KG1 (cell line): ENCODE data around the gene COL2A1.

Experiments used
- DNase-seq: peaks from one replicate; lab custom pipeline; 2025; lab: John Stamatoyannopoulos, UW

Gene COL2A1

DNA sequence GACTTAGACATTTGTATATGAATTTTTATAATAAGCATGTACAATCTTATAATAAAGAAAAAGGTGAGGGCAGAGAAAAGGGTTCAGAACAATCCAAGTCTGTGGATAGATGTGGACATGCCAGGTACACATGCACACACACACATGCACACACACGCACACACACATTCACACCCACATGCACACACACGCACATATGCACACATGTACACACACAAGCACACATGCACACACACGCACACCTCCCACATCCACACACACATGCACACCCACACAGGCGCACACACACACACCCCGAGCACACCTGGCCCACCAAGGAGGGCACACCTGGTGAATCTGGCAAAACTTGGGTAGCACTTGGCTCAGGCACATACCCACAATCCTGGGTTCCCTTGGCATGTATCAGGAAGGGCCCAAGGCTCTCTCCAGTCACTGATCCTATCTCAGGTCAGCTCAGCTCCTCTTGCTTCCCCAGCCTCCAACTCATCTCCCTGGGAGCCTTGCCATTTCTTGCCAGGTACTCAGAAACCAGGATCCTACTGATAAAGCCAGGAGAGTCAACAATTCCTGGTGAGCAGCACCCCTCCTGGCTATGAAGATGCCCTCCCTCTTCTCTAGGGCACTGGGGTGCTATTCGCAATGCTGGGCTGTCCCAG, 59.5 kb downstream of the COL2A1 start:
- no peak for DNase-seq

GRCh38 chr12:47943623-47944340, 60.5 kb downstream of the COL2A1 start:
- DNase-seq, result no peak

GRCh38 chr12:47942614-47943225, 61.6 kb downstream of the COL2A1 start:
- DNase-seq, result no peak

GRCh38 chr12:47941871-47942613, 62.2 kb downstream of the COL2A1 start:
- DNase-seq, result no peak

DNA sequence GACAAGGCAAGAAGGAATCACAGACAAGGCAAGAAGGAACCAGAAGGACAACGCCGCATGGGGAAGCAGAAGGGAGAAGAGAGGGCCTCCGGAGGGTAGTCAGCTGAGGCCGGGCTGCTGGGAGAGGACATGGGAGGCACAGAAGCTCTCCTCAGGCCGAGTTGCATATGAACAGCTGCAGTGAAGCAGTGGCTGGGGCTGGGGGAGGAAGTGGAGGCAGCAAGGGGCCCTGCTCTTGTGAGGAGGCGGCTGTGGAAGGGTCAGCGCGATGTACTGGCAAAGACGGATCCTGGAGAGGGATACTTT, 62.8 kb downstream of the COL2A1 start:
- no peak for DNase-seq

DNA sequence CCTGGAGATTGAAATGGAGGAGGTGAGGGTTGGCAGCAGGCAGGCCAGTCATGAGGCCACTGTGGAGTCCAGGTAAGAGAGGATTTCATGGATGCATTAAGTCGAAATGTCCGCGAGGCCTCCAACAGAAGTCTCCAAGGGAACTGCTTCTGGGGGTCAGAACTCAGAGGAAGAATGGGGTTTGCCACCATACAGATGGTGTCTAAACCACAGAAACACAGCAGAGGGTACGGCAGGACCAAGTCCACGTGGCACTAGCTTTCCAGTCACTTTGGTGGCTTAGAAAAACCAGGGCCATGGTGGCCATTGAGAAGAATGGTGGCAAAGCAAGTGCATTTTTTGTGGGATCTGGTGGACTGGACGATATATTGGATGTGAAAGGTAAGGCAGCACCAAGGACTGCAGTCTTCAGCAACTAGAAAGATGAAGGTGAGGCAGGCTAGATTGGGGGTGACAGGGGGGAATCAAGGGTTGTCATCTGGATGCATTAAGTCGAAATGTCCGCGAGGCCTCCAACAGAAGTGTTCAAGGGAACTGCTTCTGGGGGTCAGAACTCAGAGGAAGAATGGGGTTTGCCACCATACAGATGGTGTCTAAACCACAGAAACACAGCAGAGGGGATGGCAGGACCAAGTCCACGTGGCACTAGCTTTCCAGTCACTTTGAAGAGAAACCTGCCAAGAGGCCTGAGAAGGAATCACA, 63.4 kb downstream of the COL2A1 start:
- DNase-seq, result no peak

DNA sequence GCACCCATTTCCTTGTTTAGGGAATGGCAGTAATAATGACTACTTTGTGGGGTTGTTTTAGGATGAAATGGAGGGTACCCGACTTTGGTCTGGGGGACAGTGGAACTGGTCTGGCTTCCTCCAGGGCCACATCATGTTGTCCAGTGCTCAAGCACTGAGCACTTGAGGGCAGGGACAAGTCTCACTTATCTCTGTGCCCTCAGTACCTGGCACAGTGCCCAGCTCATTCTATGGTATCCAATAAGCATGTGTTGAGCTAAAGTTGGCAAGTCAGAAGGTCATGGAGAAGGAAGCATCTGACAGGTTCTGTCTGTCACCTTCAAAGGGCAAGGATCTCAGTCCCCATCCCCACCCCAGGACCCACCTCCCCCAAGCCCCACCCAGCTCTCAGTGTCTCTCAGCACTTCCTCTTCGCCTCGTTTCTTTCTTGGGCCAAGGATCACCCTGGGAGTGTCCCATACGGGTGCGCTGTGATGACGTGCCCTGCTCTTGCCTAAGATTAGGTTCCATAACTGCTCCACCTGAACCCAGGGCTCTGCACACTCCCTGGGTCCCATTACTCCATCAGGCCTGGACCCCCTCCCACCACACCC, 65.2 kb downstream of the COL2A1 start:
- DNase-seq, result no peak

- no peak for DNase-seq
Observed at GRCh38 chr12:47938594-47938993, 65.7 kb downstream of the COL2A1 start.

DNA sequence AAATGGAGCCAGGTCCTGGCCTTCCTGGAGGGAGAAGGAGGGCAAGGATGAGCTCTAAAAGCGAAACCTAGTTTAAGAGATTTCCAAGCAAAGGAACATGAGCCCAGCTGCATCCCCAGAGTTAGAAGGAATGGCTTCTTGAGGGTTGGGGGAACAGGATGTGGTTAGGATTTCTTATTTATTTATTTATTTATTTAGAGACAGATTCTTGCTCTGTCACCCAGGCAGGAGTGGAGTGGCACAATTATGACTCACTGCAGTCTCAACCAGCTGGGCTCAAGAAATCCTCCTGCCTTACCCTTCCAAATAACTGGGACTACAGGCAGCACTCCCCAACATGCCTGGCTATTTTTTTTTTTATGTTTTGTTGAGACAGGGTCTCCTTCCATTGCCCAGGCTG, 66.2 kb downstream of the COL2A1 start:
- DNase-seq, result no peak

GRCh38 chr12:47935184-47935583, 69.1 kb downstream of the COL2A1 start:
- no peak for DNase-seq

- no peak for DNase-seq
Observed at GRCh38 chr12:47931187-47931586, 73.1 kb downstream of the COL2A1 start.

GRCh38 chr12:47930634-47931033, 73.6 kb downstream of the COL2A1 start:
- no peak for DNase-seq

DNA sequence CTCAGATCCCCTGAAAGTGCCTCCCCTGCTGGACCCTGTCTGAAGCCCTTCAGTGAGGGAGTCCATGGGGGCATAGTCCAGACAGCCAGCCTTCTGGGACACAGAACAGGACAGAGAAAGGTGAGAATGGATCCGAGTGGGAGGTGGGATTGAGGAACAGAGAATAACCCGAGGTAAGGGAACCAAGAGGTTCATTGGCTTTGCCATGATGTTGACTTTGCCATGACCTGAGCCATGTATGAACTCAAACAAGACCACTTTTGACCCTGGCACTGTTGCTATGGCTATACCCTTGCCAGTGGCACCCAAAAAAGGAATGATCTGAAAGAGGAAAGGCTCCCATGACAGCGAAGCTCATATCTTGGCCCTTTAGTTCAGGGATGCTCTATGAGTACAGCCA, 76.9 kb downstream of the COL2A1 start:
- DNase-seq, result no peak
